ENCODE data around the gene DNAJC18.
"Not testable (repeated sequence)": the region's sequence is repeated elsewhere in the genome, so short reads cannot be mapped to it uniquely, and the experiment has no call there.

DNAJC18 gene

GRCh38 chr5:139402561-139403158 is 36.7 kb downstream of the DNAJC18 start:
- DNase-seq, result no peak

- DNase-seq, result no peak
Observed at GRCh38 chr5:139401546-139401945, 37.8 kb downstream of the DNAJC18 start.

GRCh38 chr5:139399501-139400121 is 39.7 kb downstream of the DNAJC18 start:
- no peak for DNase-seq

GRCh38 chr5:139397921-139398320 is 41.4 kb downstream of the DNAJC18 start:
- no peak for DNase-seq

- no peak for DNase-seq
Observed at GRCh38 chr5:139396691-139397090, 42.6 kb downstream of the DNAJC18 start.

- DNase-seq, result no peak
Observed at GRCh38 chr5:139395844-139396640, 43.3 kb downstream of the DNAJC18 start.

- no peak for DNase-seq
Observed at GRCh38 chr5:139394654-139395566, 44.4 kb downstream of the DNAJC18 start, which contains the start of gene PROB1. TSS of gene PROB1 (minus strand) at chr5:139395104. CDS start at chr5:139395081, 23 bp downstream.

GRCh38 chr5:139394123-139394653 is 45.1 kb downstream of the DNAJC18 start:
- DNase-seq, result peak; percentile 51

GRCh38 chr5:139393497-139394122 is 45.7 kb downstream of the DNAJC18 start:
- no peak for DNase-seq

- peak; percentile 69 for DNase-seq
Observed at GRCh38 chr5:139392678-139393496, 46.4 kb downstream of the DNAJC18 start.

- DNase-seq, result no peak
Observed at GRCh38 chr5:139392324-139392677, 47.0 kb downstream of the DNAJC18 start.

GRCh38 chr5:139391570-139392323 is 47.6 kb downstream of the DNAJC18 start:
- DNase-seq, result peak; percentile 36

GRCh38 chr5:139390639-139391569 is 48.4 kb downstream of the DNAJC18 start:
- no peak for DNase-seq

GRCh38 chr5:139389701-139390638 is 49.4 kb downstream of the DNAJC18 start, which contains the start of gene MZB1:
TSS of gene MZB1 (minus strand) at chr5:139389913. CDS start at chr5:139389856, 57 bp downstream.
- DNase-seq, result no peak

GRCh38 chr5:139388198-139388821 is 51.0 kb downstream of the DNAJC18 start:
- peak; percentile 26 for DNase-seq

GRCh38 chr5:139387611-139388197 is 51.6 kb downstream of the DNAJC18 start:
- no peak for DNase-seq

GRCh38 chr5:139386956-139387355 is 52.4 kb downstream of the DNAJC18 start:
- not testable (repeated sequence) for DNase-seq
